ENCODE measurements around the gene EIF2B4.

- TF ChIP-seq YY1 (IDR thresholded peaks at IDR 0.05; ENCODE audit: low read depth, low read length) (no peak), CTCF (IDR thresholded peaks at IDR 0.05; ENCODE audit: control extremely low read depth in 1 of 3, insufficient read depth in 1 of 3, low read depth in 1 of 3, low read length in 3 of 3) (no peak), EP300 (IDR thresholded peaks at IDR 0.05; ENCODE audit: borderline replicate concordance in 1 of 2, low read depth in 2 of 2, low read length in 2 of 2) (no peak), POLR2A (IDR thresholded peaks at IDR 0.05; ENCODE audit: control extremely low read depth in 1 of 2, low read depth in 2 of 2, low read length in 2 of 2) (no peak)
These were observed 53.3 kb downstream of the EIF2B4 start for GRCh38 chr2:27316655-27317412.
